AG08396 (cell line): ENCODE data around the gene IRGQ.
"Not testable (repeated sequence)": the region's sequence is repeated elsewhere in the genome, so short reads cannot be mapped to it uniquely, and the experiment has no call there.

Source experiments
- DNase-seq: peaks from one replicate; pipeline ENCODE4 v3.0.0; 2012; ENCODE audit warnings: low spot score, mixed read lengths

The IRGQ gene

DNA sequence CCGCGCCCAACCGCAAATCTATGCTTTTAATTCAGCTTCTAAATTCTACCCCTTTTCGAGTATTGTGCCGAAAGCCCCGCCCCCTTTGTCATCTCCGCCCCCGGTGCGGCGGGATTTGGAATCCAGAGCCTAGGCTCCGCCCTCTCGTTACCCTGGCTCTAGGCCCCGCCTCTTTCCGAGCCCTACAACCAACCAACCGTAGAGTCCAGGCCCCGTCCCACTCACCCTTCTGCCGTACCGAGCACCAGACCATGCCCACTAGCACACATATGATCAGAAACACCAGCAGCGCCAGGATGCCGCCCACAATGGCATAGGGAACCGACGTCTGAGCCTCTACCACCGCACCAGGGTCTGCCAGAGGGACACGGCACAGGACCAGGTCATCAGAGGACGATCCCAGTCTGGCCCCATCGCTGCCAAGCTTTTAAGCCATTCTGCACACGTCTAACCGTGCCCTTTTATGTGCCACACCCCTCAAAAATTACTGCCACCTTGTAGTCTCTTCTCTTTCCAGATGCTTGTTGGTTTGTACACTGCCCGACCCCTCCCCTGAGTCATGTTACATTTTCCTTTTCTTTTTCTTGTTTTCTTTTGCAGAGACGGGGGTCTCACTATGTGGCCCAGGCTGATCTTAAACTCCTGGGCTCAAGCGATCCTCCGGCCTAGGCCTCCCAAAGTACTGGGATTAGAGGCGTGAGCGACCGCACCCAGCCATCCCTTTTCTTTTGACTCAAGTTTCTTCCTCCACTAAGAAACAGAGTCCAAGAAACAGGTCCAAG is 28.1 kb upstream of the IRGQ start:
- no peak for DNase-seq

DNA sequence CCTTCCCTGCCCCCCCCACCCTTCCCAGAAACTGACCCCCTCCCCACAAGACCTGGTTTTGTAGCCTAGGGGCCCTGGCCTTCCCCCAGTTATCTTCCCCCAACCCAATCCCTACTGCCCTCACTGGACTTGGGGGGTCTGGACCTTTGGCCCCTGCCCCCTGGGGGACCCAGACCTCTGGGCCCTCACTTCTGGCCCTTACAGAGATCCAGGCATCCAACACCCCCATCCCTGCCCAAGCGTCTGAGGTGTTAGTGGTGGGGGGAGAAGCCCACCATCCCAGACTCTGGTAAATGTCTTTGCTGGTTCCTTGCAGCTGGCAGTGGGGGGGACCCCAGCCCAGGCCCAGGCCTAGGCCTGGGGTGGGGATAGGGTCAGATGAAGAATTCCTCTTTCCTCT is 27.0 kb upstream of the IRGQ start:
- DNase-seq, result no peak

DNA sequence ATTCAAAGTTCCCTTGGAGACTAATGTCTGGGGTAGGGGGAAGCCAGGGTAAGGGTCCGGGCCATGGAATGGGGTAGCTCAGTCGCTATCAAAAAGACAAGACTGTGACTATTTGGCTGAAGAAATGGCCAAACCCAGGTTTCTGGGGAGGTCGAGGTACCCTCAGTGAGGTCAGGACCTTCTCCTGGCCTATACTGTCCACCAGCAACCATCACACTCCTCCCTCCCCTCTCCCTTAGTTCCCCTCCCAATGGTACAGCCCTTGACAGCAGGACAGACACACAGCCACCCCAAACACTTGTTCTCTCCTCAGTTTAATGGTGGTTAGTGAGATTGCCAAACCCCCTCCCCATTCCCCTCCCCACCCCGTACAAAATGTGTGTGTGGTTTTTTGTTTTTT is 26.1 kb upstream of the IRGQ start:
- no peak for DNase-seq

DNA sequence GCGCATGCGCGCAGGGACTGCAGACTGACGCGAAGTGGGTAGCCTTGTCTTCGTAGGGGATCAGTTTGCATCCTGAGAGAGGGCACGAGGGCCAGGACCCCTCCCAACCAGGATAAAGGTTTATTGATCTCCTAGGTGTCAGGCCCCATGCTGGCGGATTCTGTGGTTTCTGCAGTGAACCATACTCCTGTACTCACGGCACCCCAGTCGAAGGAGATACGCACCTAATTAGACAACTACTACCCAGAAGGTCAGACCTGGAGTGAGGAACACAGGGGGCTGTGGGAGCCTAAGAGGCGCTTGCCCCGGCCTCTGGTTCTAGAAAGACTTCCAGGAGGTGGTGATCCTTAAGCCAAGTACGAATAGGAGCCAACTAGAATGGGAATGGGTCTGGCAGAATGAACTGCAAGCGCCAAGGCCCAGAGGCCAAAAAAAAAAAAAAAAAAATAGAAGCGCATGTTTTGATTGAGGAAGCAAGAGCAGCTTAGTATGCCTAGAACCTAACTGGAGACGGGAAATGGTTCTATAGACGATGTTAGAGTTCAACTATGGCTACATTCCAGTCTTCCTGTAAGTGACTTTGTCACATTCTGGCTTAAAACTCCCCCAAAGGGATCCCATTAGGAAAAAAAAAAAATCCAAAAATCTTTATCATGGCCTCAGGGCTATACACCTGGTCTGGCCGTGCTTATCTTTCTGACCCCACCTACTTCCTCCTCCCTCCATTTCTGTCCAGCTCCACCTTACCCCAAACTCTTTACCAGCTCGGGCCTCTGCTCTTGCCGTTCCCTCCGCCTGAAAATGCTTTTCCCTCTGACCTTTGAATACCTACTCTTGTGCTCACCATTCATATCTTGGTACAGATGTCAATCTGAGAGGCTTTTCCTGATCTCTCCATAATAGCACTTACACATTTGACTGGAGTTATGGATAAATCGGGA is 24.4 kb upstream of the IRGQ start:
- no peak for DNase-seq

DNA sequence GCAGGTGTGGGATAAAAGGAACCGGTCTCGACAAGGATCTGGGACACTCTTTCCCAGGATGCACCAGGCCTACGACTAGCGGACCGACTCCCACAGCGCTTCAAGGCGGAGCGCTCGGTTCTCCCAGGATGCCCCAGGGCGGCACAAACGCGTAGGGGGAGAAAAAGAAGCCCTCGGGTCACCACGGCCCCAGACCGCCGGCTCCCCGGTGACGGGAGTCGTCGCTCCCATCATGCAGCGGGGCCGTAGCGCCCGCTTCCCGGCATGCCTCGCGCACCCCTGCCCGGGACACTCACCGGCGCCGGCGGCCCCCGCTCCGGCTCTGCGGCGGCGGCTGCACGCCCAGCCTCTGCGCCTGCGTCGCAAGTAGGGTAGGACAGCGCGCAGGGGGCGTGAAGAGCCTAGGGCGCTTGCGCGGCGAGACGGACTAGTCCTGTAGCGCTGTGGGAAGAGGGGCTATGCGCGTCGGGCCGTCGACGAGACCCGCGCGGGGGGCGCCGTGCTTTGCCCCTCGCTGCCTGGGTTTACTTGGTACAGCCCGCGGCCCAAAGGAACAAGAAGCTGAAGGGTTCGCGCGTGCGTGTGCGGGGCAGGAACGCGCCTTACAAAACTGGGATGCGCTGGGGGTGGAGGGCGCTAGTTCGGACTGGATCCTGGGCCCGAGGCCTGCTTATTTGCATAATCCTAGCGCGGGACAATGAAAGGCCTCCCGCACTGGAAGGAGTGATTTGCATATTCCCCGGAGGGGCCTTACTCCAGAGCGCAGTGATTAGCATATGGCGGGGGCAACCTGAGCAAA is 23.5 kb upstream of the IRGQ start, which contains the start of gene ZNF428:
ZNF428 (minus strand) TSS at position 368 of the 799 bp plus-strand sequence. CDS start 5,325 bp downstream, outside the sequence.
- DNase-seq, result peak; percentile 97

DNA sequence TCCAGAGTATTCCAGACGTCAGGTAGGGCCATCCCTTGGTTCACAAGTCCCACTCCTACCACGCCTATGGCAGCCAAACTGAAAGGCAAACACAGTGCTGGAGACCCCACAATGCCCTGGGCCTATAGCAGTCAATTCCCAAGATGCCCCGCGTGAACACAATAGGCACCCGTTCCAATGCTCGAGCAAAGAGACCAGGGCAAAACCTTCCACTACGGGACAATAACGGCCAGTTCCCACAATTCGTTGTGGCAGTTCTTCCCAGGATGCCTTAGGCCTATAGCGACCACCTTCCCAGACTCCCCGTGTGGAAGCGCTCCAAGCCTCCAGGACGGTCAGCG is 23.0 kb upstream of the IRGQ start:
- peak; percentile 46 for DNase-seq

DNA sequence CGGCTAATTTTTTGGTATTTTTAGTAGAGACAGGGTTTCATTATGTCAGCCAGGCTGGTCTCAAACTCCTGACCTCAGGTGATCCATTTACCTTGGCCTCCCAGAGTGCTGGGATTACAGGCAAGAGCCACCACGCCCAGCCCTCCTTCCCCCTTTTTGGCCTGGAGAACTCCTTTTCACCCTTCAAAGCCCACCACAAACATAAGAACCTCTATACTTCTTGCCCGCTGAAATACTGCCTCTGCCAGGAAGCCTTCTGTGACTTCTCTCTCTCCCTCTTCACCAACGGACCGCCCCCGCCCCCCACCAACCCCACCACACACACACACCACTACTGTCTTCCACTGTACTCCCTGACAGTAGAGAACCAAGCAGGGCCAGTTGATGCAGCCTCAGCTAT is 21.0 kb upstream of the IRGQ start:
- no peak for DNase-seq

DNA sequence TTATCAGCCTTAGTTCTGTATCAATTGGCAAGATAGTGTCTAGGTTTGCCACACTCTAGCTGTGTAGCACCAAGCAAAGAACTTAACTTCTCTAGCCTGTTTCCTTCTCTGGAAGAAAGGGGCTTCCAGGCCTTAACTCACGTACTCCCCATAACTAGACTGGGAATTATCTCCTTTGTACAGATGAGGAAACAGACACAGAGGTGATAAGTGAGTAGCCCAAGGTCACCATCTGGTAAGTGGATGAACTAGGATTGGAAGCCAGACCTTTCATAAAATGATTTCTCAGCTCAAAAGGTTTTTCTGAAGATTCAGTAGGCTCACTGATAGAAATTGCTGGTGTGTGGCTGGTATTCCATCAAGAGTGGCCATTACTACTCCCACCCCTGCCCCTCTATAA is 20.4 kb upstream of the IRGQ start:
- no peak for DNase-seq

DNA sequence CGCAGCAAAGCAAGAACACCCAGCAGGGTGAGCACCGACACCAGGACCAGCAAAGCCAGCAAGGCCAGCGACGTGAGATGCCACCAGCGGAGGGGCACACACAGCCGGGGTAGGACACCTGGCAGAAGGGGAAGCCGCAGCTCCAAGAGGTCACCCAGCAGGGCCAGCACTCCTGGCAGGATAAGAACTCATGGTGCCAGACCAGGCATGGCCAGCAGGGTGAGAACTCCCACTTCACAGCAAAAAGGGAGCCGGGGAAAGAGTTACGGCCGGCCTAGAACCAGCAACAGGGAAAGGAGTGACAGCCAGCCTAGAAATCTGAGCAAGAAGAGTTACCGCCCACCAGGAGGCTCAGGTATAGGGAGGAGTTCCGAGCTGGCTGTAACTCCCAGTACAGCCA is 16.4 kb upstream of the IRGQ start:
- DNase-seq, result no peak

DNA sequence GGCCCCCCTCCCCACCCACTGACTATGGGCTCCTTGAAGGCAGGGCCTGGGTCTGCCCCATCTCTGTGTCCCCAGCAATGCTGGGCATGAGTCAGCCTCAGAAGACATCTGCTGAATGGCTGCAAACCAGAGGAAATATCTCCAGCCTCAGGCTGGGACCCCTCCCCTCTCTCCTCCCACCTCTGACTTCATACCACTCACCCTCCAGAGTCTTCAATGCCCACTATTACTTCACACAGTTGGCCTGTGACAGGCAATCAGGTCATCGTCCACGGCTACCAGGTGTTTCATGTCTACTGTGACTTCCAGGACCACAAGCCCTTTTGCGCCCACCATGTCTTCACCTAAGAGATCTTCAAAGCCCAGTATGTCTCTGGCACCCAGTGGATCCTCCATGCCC is 15.9 kb upstream of the IRGQ start, which contains the start of gene SRRM5:
SRRM5 (plus strand) TSS at position 301 of the 400 bp plus-strand sequence; CDS start at position 335, 34 bp downstream.
- no peak for DNase-seq

DNA sequence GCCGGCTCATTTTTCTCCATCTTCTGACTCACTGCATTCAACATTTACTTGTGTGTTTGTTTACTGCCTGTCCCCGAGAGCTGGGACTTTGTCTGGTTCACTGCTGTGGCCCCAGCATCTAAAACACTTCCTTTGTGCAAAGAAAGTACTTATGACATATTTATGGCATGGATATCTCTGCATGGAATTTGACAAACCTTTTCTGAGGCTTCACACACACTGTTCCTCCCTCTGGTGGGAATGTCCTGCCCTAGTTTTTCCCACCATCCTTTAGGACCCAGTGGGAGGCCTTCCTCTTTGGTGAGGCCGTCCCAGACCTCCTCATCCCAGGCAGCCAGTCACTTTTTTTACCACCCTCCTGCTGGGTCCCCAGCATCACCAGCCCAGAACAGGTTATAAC is 14.6 kb upstream of the IRGQ start:
- no peak for DNase-seq

DNA sequence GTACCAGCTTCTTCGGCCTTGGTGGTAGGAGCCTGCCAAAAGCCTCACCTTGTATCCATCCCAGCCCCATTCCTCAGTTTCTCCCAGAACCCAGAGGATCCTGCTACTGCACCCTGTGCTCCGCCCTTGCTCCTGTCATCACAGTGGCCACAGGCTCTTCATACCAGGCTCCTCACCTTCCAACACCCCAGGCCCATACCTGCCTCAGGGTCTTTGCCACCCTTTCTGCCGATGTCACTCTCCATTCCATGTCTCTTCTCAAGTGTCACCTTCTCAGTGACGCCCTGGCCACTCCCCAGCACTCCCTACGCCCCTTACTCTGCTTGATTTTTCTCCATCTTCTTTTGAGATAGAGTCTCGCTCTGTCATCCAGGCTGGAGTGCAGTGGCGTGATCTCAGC is 13.9 kb upstream of the IRGQ start:
- DNase-seq, result no peak

DNA sequence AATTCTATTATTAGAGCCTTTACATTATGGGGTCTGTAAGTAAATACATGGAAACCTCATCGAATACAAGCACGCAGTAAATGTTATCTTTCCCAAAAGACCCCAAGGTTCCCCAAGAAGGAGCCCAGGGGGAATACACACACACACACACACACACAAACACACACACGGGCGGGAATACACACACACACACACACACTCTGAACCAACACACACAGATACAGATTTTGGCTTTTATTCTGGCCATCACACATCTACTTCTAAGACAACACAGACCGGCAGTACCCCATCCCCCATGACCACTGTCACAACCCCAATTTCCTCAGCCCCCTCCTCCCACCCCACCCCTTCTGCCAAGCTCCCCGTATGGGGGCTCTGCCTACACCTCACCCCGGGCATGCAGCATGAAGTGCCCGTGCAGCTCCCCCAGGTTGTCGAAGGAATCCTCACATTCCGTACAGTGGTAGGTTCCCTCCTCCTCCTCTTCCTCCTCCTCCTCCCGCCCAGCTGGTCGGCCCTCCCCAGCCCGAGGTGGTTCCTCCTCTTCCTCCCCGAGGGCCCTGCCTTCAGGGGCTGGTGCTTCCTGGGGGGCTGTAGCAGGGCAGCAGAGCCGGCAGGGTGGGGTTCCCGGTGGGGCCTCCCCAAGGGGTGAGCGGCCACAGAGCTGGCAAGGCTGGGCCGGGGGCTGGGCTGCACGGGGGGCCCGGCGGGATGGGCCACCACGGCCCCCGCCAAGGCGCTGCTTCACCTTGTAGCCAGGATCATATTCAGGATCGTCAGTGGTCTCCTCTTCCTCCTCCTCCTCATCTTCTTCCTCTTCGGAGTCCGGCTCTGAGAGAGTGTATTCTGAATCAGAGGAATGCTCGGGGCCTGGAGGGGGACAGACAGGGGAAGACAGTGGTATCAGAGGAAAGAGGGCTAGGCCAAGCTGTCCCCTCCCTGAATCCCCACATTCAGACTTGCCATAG is 11.6 kb upstream of the IRGQ start:
- no peak for DNase-seq

DNA sequence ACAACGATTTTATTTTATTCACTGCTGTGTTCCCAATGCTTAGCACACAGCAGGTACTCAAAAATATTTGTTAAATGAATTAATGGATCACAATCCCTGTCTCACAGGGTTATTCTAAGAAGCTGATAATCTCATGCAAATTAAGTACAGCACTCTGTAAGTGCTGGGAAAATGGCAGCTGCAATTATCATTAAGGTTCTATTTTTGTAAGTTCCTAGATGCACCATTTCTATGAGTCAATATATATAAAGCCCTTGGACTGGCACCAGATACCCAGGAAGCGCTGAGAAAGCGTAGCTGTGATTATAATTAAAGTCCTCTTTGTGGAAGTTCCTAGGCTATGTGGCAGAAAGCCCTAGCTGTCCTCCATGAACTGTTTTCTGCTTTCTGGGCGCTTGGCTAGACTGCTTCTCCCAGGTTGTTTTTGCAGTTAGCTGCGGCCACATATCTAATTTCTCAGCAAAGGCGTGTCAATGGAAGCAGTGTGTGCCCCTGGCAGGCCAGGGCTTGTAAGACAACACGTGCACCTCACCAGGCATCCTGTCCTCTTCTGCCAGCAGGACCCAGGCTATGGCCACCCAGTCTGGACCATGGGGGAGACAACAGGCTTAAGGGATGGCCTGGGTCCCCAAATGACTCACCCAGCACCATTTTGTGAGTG is 10.8 kb upstream of the IRGQ start:
- DNase-seq, result no peak

DNA sequence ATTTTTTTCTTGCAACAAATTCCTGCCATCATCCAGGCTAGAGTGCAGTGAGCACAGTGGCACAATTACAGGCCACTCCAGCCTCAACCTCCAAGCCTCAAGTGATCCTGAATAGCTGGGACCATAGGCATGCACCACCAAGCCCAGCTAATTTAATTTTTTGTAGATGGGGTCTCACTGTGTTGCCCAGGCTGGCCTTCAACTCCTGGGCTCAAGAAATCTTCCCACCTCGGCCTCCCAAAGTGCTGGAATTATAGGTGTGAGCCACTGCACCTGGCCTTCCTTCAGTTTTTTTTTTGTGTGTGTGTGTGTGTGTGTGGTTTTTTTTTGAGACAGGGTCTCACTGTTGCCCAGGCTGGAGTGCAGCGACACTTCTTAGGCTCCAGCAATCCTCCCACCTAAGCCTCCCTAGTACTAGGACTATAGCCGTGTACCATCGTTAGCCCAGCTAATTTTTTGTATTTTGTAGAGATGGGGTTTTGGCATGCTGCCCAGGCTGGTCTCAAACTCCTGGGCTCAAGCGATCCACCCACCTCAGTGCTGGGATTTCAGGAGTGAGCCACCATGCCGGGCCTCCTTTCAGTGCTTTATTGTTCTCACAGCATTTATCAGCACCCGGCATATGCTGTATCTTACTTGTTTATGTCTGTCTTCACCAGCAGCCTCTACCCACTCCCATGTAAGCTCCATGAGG is 10.1 kb upstream of the IRGQ start:
- no peak for DNase-seq

DNA sequence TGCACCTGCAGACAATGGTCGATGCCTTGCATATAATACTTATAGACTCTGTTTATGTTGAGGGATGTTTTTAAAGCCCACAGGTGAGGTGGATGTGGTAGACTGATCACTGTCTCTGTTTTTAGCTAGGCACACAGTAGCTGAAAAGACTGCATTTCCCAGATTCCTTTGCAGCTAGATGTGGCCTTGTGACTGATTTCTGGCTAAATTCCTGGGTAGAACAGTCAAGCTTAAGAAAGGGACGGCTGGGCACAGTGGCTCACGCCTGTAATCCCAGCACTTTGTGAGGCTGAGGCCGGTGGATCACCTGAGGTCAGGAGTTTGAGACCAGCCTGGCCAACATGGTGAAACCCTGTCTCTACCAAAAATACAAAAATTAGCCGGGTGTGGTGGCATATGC is 4.4 kb upstream of the IRGQ start:
- DNase-seq, result not testable (repeated sequence)

DNA sequence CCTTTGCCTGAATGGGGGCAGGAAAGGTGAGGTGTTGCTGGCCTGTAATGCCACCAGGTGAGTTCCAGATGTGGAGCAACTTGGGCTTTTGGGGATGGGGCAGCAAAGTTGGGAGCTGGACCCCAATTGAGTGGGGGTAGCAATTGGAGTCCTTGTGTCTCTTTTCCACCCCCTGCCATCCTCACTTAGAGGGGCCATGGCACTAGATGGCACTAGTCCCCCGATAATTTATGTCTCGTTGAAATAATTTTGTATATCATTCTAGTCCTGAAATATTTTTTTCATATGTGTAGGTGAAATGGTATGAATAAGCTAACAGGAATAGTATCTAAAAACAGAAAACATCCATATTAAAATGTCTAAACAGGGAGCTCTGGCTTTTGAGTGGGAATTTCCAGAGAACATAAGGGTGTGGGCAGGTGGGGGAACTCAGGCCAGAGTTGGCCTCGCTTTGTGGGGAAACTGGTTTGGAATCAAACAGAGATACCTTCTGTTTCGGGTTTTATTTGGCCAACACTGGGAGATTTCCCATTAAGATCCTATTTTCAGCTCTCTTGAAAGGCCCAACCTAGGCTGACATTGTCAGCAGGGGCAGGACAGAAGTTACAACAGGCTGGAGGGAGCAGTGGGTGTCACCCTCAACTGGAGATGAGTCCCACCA is 3.8 kb upstream of the IRGQ start:
- no peak for DNase-seq

DNA sequence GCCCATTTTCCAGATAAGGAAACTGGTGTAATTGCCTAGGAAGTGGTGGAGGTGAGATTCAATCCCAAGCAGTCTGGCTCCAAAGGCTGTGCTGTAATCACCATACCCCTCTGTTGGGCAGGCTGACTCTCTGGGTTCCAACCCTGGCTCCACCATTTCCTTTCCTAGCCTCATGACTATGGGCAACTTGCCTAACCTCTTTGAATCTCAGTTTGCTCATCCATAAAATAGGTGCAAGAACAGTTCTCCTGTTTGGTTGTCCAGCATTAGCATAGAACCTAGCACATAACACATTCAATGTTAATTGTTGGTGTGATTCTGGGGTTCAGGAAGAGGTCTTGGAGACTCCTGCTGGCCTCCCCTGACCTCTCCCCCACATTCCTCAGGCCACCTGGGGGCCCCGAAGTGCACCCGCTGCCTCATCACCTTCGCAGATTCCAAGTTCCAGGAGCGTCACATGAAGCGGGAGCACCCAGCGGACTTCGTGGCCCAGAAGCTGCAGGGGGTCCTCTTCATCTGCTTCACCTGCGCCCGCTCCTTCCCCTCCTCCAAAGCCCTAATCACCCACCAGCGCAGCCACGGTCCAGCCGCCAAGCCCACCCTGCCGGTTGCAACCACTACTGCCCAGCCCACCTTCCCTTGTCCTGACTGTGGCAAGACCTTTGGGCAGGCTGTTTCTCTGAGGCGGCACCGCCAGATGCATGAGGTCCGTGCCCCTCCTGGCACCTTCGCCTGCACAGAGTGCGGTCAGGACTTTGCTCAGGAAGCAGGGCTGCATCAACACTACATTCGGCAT is 2.7 kb upstream of the IRGQ start:
- DNase-seq, result no peak

DNA sequence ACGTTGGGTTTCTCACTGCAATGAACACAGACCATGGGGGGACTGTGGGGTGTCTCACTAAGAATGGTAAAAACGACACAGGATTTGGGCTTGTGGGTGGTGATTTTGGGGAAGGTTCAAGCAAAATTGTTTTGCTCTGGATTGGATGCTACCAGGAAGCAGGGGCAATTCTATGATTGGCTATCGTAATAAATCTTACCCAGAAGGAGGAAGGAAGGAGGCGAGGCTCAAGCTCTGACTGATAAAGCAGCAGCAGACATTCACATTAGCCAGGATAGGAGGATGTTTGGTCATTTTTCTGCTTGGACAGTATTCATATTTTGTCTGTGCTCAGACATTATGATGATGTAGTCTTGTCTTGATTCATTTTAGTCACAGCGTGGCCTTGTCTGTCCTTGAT is 1.9 kb upstream of the IRGQ start:
- DNase-seq, result no peak
